ENCODE results near the gene FATE1. TPM values are rescaled to one million over a fixed set of nuclear protein-coding genes. Genes with fewer than 3 reads are reported as not detected.
A peak's percentile ranks its signal among the peaks of the same experiment; 100 is the strongest.
"Not testable (repeated sequence)": the region's sequence is repeated elsewhere in the genome, so short reads cannot be mapped to it uniquely, and the experiment has no call there.

Gene FATE1, protein sequence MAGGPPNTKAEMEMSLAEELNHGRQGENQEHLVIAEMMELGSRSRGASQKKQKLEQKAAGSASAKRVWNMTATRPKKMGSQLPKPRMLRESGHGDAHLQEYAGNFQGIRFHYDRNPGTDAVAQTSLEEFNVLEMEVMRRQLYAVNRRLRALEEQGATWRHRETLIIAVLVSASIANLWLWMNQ
- not detected in 2 replicates for total RNA-seq (2014; rRNA removed)
- polyA plus RNA-seq (2012) = not detected

DNA sequence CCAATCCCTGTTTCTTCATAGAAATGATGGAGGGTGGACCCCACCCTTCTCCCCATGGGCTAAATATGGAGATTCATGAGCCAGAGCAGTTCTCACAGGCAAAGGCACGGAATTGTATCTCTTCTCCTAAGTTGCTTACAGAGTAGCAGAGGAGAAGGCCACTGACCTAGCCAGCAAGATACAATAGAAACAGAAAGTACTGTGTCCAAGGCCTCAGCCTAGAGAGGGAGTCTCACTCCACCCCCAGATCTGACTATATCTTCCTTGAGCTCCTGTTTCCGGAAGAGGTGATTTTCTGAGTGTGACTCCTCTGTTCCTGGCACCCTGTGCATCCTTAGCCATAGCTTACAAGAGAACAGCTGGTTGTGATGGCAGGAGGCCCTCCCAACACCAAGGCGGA is at the start of gene FATE1:
FATE1 (plus strand) TSS at position 284 of the 400 bp plus-strand sequence; CDS start at position 369, 85 bp downstream.
- no peak for DNase-seq (ENCODE audit: low read depth)

DNA sequence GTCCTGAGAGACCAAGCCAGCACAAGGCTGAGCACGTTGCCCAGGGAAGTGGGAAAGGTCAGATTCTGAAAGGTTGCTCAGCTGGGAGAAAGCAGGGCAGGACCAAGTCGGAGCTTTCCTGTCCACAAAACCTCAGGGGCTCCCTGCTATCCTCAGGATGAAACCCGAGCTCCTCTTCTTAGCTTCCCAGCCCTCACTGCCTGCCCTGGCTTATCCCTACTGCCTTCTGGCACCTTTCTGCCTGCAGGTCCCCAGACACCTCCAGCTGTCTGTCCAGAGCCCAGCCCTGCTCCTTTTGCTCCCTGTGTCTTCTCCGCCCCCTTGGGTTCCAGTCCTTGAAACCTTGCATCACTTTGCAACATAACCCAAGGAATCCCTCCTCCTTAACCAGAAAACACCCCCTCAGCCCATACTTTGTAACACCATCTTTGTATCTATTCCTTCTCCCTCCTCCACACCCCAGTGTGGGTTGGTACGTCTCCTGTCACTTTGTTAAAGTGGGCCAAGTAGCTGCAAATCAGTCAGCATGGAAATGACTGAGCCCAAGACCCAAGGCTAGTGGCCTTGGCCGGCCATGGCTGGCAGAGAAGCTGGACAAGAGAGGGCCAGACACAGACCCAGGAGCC is 40.6 kb upstream of the FATE1 start:
- DNase-seq (ENCODE audit: low read depth) = no peak

DNA sequence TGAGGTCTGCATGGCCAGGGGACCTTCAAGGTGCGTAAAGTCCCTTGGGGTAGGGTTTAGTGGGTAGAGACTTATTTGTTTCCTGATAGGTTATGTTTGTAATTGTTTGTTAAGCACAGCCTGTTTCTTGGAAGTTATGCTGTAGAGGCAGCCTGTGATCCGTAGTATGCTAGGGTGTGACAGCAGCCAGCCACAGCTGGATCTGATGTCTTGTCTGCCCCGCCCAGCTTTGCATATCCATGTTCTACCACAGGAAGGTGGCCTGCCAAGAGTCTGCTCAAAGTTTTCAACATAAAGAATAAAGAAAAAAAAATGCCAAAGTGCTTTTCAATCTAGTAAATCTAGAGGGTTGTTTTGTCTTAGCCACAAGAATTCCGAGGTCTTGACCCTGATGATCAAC is 39.6 kb upstream of the FATE1 start:
- no peak for DNase-seq (ENCODE audit: low read depth)

DNA sequence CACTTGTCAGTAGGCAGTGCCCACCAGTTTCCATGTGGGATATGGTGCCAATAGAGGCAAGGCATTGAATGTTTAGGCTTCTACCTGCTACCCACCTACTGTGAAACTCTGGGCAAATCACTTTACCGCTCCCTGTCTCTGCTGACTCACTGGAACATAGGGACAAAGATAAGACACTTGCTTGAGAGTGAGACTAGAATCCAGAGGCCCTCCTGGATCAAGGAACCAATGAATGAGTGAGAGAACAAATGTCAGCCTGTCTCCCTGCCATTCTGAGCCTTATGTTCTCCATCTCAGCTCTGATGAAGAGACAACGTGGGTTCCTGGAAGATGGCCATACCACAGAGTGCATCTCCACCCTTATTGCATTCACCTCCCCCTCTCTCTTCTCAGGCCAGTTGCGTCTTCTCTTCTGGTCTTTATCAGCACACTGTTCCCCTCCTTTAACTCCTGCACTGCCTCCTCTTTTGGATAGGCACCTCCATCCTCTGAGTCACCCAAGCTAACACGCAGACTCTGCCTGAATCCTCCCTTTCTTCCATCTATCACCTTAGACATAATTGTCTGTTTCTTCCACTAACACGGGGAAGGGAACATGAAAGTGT is 35.9 kb upstream of the FATE1 start:
- no peak for DNase-seq (ENCODE audit: low read depth)

DNA sequence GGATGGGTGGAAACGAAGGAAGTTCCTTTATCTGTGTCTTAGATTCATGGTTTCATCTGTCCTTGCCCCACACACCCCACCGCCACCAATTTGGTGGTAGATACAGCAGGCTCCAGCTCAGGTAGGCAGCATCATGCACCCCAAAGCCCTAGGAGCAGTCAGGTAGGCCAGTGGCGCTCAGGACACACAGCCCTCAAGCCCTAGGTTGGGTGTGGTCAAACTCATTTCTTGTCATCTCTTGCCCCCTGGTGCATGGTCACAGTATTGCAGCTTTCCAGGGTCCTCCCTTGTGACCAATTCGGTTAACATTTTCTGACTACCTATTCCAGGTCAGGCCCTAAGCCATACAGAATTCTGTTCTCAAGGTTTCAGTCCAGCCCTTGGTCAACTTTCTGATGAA is 35.0 kb upstream of the FATE1 start:
- DNase-seq (ENCODE audit: low read depth) = peak; percentile 0

DNA sequence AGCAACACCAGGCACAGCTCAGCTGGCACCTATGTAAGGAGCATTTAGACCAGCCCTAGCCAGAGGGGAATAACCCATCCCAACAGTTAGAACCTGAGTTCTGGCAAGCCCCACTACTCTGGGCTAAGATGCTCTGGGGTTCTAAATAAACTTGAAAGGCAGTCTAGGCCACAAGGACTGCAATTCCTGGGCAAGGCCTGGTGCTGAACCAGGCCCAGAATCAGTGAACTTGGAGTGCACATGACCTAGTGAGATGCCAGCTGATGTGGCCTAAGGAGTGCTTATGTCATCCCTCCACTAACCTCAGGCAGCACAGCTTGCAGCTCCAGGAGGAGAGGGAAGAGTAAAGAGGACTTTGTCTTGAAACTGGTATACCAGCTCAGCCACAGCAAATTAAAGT is 28.2 kb upstream of the FATE1 start:
- no peak for DNase-seq (ENCODE audit: low read depth)

DNA sequence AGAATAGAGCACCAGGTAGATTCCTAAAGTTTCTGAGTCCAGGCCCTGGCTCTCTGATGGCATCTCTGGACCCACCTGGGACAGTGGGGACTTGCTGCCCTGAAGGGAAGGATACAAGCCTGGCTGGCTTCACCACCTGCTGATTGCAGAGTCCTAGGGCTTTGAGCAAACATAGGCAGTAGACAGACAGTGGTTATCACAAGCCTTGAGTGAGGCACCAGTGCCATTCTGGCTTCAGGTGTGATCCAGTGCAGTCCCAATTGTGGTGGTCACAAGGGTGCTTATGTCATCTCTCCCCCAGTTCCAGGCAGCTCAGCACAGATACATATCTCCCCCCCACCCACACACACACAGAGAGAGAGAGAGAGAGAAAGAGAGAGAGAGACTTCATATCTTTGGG is 27.1 kb upstream of the FATE1 start:
- no peak for DNase-seq (ENCODE audit: low read depth)

DNA sequence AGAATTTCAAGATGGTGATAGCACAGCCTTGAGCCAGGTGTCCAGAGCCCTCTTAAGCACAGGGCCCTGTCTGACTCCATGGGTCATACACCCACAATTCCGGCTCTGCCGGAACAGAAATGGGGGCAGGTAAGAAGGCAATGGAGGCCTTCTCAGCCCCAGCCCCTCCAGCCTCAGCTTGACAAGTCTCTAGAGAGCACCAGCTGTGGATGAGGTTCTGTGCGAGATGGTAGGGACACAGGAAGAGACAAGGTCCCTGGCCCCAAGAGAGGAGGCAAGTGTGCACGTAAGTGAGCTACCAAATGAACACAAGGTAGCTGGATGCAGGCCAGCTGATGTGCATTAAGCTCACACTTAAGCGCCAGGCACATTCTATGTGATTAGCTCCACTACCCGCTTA is 23.0 kb upstream of the FATE1 start:
- DNase-seq (ENCODE audit: low read depth) = no peak

DNA sequence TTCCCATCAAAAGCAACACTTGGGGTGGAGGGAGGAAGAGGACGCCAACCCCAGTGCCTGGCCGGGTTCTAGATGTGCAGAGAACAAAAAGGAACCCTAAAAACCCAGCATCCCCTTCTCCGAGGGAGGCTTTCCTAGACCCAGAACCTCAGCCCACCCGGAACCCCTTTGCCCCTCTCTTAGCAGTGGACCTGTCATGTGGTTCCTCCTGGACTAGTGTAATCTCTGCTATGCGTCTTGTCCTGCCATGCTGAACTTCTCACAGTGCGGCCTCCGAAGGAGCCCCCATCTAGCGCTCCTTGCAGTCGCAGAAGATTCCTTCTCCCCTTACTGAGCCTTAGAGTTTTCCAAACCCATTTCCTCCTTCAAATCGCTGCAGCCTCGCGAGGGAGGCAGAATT is 21.7 kb upstream of the FATE1 start:
- DNase-seq (ENCODE audit: low read depth) = no peak

DNA sequence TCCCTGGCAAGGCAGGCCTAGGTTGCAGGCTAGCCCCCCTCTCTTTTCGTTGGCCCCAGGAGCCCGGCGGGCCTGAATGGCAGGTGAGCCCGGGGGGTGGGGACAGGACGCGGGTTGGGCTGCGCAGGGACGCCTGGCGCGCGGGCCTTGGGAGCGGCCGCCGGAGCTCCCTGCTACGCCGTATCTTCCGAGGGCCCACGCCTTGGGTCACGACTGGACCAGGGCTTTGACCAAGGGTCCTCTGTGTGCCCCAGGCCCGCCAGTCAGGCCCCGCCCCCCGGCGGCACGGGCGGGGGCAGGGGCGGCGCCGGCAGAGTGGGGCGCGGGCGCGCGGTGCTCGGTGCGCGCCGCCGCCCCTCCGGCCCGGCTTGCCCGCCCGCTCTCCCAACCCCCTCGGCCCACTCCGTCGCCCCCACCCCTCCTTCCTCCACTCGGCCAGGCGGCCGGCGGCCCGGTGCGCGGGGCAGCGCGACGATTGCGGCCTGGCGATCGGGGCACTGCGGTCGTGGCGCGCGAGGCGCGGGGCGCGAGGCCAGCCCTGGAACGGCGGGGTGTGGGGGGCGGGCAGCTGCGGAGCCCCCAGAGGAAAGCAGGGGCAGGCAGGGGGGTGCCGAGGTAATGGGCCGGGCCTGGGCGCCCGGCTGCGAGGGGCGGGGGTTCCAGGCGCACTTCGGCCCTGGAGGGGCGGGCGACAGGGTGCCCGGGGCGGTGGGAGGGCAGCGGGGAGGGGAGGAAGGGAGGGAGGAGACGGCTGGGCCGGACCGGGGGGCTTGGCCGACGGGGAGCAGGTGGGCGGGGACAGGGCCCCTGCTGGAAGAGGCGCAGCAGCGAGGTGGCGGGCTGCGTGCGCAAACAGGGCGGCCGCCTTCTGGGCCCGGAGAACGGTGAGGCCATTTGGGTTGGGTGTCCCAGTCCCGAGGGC is 20.9 kb upstream of the FATE1 start, which contains the start of gene PRRG3:
PRRG3 (plus strand) TSS at position 798 of the 922 bp plus-strand sequence. CDS start 3,357 bp downstream, outside the sequence.
- DNase-seq (ENCODE audit: low read depth) = no peak

DNA sequence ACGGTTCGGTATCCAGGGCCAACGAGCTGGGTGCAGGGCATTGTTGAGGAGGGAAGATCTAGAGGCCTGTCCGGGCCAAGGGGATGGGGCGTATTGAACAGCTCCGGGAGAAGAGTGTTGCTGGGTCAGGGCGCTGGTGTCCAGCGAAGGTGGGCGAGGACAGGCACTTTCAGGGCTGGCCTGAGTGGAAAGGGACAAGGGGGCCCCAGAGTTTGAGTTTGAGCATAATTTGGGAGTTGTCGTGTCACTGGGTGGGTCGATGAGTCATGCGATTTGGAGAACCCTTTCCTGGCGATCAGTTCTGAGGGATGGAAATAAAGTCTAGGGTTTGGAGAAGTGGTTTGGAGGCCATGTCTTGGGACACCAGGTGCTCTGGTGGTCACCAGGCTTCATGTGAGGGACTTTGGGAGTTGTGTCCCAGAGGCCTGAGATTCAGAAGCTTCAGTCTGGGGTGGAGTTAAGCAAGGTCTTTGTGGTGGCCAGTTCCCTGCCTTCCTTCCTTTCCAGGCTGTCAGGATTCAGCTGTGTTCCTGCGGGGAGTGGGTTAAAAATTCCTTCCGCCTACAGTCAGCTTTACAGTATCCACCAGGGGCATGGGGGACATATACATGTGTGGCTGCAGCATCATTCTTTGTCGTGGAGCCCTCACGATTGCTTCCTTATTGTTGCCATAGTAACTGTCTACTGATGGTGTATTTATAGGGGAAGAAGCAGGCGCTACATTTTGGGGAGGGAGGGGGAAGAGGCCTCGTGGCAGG is 20.1 kb upstream of the FATE1 start:
- DNase-seq (ENCODE audit: low read depth) = no peak

DNA sequence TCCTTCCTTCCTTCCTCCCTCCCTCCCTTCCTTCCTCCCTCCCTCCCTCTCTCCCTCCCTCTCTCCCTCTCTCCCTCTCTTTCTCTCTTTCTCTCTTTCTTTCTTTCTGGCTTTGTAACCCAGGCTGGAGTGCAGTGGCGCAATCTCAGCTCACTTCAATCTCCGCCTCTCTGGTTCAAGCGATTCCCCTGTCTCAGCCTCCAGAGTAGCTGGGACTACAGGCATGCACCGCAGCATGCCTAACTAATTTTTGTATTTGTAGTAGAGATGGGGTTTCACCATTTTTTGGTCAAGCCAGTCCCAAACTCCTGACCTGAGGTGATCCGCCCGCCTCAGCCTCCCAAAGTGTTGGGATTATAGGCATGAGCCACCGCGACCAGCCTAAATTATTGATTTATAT is 18.8 kb upstream of the FATE1 start:
- not testable (repeated sequence) for DNase-seq (ENCODE audit: low read depth)

DNA sequence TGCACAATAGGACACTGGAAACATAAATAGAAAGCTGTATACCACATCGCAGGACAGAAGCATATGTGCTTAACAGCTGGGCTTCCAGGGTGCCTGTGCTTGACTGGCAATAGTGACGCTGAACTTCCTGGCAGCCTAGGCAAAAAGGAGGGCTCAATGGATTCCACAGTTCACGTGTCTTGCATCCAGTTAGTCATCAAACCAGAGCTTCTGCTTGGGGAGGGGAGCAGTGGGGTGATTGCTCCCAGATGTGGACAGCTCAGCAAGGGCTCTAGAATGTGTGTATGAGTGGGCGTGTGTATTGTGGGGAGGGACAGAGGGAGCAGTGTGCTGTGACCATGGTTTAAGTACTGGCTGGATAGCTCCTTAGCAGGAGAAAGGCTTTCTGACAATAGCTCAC is 18.3 kb upstream of the FATE1 start:
- no peak for DNase-seq (ENCODE audit: low read depth)

DNA sequence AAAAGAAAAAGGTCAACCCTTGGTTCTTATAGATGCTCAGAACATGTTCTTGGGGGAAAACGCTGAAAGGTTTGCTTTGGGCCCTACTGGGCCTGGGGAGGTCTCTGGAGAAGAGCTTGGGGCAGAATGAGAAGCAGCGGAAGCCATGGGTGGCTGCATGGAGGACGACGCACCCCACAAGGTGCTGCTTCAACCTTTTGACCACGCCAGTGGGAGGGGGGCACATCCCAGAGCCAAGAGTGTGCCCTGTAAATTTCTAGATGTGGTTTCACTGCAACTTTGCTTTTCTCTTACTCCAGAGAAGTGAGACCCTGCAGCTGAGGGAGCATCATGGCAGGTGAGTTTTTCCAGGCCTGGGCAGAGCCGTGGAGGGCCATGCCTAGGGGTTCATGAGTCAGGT is 17.4 kb upstream of the FATE1 start:
- DNase-seq (ENCODE audit: low read depth) = no peak

DNA sequence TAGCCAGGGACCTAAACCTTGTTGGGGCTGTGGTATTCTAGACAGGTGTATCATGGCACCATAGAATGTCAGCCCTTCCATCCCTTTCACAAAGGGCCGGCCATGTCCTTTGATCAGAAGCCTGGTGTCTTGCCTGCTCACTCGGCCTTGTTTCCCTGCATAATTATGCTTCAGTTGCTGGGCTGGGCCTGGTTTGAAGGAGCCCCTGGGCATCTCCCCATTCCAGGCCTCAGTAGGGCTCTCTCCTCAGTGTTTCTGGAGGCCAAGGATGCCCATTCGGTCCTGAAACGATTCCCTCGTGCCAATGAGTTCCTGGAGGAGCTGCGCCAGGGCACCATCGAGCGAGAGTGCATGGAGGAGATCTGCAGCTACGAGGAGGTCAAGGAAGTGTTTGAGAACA is 16.1 kb upstream of the FATE1 start:
- no peak for DNase-seq (ENCODE audit: low read depth)

DNA sequence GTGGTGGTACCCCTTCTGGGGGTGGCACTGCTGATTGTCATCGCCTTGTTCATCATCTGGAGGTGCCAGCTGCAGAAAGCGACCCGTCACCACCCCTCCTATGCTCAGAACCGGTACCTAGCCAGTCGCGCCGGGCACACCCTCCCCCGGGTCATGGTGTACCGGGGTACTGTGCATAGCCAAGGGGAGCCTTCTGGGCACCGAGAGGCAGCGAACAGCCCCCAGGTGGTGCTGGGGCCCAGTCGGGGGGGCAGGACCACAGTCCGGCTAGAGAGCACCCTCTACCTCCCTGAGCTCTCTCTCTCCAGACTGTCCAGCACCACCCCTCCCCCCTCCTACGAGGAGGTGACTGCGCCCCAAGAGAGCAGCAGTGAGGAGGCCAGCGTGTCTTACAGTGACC is 15.3 kb upstream of the FATE1 start:
- no peak for DNase-seq (ENCODE audit: low read depth)

DNA sequence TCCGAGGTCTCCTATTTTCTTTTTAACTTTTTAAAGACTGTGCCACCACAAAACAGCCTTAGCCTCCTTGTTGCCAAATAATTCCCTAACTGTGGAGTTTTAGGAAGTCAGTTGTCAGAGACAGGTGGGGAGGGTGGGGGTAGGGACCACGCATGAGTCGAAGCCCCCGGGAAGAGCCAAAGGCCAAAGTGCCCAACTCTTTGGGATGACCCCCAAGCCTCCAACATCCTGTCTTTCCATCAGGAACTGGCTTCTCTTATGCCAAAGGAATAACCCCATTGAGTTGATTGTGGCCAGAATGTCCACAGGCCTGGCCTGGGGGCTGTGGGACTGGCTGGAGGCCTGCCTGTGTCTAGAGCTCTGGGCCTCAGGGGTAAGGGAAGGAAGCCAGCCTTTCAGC is 14.8 kb upstream of the FATE1 start:
- no peak for DNase-seq (ENCODE audit: low read depth)

DNA sequence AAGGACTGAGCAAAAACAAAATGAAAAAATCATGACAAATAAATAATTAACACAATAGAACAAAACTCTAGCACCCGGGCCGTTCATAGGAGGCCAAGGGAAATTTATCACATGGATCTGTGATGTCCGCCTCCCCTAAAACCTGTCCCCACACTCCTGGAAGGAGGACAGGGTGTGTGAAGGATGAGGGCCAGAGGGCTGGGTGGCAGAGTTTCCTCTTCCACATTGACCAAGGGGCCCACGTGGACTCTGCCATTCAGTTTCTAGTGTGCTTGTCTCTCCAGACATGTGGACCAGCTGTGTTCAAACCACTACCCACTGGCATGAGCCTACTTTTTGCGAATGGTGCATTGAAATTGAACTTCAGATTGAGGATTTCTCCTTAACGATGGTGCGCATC is 14.3 kb upstream of the FATE1 start:
- no peak for DNase-seq (ENCODE audit: low read depth)

DNA sequence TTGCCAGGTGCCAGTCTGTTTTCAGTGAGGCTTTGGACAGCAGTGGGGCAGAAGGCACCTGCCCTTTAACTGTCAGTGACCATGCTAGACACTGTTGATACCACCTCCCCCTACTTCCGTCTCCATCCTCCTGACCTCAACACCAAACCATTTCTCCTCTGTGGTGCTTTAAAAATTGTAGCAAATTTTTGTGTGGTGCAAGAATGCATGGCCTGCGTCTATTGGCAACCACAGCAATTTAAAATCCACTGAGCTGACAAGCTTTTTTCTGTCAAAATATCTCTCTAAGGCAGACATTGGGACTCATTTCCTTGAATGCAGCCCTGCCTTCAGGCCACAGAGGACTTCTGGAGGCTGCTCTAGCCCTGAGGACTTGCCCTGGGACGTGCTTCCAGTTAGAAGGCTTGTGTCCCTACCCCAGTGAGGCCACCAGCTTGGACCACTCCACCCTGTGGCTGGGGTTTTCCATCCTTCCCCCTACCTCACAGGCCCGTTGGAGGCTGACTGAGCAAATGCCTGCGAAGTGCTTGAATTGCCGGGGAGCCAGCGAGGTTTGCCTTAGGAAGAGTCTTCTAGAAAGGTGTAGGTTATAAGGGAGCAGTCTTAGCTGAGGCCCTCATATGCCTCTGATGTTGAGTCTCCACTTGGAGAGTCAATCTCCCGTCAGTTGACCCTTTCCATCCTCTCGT is 13.7 kb upstream of the FATE1 start:
- no peak for DNase-seq (ENCODE audit: low read depth)

DNA sequence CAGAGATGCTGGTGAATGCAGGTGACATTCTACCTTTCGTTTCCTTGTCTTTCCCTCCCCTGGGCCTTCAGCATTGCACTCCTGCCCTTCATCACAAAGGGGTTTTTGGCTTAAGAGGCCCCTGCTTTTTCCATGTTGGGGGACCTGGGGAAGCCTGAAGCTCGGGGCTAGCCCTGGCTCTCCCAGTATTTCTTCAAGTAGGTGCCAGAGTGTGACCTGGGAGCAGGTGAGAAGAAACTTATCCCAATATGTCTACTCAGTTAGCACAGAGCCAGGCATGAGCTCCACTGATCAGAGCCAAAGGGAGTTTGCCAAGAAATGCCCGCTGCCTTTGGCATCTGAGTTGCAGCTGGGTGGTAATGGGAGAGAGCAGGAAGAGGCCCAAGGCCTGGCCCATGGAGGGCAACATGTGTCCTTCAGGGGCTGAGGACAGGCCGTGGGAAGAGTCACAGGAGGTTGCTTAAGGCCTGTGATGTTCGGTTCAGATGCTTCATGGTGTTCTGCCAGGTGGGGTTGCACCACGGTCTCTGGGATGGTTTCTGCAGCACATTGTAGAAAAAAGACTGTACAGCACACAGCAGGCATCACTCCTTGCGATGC is 13.0 kb upstream of the FATE1 start:
- no peak for DNase-seq (ENCODE audit: low read depth)
